ENCODE data around the gene RING1.

DNA sequence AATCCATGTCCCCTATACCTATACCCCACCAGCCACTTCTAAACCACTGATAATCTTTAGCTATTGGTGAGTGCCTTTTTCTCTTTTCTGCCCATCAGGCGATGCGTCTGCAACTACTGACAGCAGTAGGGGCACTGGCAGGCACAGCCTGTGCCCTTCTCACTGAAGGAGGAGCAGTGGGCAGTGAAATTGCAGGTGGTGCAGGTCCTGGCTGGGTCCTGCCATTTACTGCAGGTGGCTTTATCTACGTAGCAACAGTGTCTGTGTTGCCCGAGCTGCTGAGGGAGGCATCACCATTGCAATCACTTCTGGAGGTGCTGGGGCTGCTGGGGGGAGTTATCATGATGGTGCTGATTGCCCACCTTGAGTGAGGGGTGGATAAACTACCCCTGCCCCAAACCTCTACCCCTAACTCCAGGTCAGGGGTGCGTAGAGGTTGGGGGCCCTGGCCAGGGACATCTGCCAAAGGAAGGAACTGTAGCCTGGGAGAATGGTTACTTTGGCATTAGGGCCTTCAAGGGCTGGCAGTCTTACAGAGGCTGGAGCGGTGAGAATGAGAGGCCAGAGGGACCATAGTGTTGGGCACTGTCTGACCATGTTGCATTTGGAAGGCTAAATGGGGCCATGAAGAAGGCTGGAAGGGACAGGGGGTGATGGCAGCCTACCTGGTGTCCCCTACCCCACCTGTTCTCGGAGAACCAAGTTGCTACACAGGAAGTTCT lies 4.7 kb upstream of the RING1 start:
- TF ChIP-seq, protein P1, sequence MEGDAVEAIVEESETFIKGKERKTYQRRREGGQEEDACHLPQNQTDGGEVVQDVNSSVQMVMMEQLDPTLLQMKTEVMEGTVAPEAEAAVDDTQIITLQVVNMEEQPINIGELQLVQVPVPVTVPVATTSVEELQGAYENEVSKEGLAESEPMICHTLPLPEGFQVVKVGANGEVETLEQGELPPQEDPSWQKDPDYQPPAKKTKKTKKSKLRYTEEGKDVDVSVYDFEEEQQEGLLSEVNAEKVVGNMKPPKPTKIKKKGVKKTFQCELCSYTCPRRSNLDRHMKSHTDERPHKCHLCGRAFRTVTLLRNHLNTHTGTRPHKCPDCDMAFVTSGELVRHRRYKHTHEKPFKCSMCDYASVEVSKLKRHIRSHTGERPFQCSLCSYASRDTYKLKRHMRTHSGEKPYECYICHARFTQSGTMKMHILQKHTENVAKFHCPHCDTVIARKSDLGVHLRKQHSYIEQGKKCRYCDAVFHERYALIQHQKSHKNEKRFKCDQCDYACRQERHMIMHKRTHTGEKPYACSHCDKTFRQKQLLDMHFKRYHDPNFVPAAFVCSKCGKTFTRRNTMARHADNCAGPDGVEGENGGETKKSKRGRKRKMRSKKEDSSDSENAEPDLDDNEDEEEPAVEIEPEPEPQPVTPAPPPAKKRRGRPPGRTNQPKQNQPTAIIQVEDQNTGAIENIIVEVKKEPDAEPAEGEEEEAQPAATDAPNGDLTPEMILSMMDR (IDR thresholded peaks at IDR 0.05), result no peak
- no peak for TF ChIP-seq POLR2A (IDR thresholded peaks at IDR 0.05)

Data from breast epithelium (tissue), 3 donors.